Erythroblast (primary cell): ENCODE measurements around the gene TRIP10.

Source experiments
- GATA1 ChIP-seq: IDR thresholded peaks from 2 replicates; pipeline ENCODE4 v1.6.1; 2011; ENCODE audit warnings: low read depth, mild to moderate bottlenecking, control low read depth, low read length, moderate library complexity
- POLR2A ChIP-seq: IDR thresholded peaks from 2 replicates; pipeline ENCODE4 v1.6.1; 2011; ENCODE audit warnings: mild to moderate bottlenecking, low read length

- TF ChIP-seq POLR2A (no peak), GATA1 (no peak)
These were observed 18.4 kb upstream of the TRIP10 start for GRCh38 chr19:6721138-6721474.
